Measurements from ENCODE around the gene LINC00632. TPM values are rescaled to one million over a fixed set of nuclear protein-coding genes. Genes with fewer than 3 reads are reported as not detected.
A peak's percentile ranks its signal among the peaks of the same experiment; 100 is the strongest.

LINC00632 gene
- total and polyA plus RNA-seq, 5 experiments from 2014 or later = 0.31 TPM; not detected in 4

GRCh38 chrX:140776320-140776719, 66.8 kb downstream of the LINC00632 start:
- H3K4me3 Mint-ChIP-seq = no peak overlapping the region
- ATAC-seq = no peak

GRCh38 chrX:140794642-140795041, 85.1 kb downstream of the LINC00632 start:
- H3K27ac Mint-ChIP-seq = no peak overlapping the region
- H3K9me3 Mint-ChIP-seq = no peaks in the 10 kb centered on the region
- DNase-seq (no peak), ATAC-seq (no peak)
- no peaks in the 10 kb centered on the region for H3K27me3 Mint-ChIP-seq
- H3K4me3 Mint-ChIP-seq = no peak overlapping the region
- POLR2A ChIA-PET = no interaction called here
- H3K36me3 Mint-ChIP-seq = no peaks in the 10 kb centered on the region
- no peaks in the 10 kb centered on the region for H3K4me1 Mint-ChIP-seq

More at GRCh38 chrX:140776320-140776719, 66.8 kb downstream of the LINC00632 start:
- no peaks in the 10 kb centered on the region for H3K9me3 Mint-ChIP-seq
- no peak for DNase-seq
- H3K4me1 Mint-ChIP-seq = no peaks in the 10 kb centered on the region
- no peak overlapping the region for H3K27ac Mint-ChIP-seq
- POLR2A ChIA-PET = no interaction called here
- peaks cover 0 to 3% (median 2%) of the 10 kb centered on the region in 5 donors for H3K27me3 Mint-ChIP-seq
- no peaks in the 10 kb centered on the region for H3K36me3 Mint-ChIP-seq

GRCh38 chrX:140799216-140799615, 89.7 kb downstream of the LINC00632 start:
- ATAC-seq = no peak
- Mint-ChIP-seq H3K4me3 (no peak overlapping the region), H3K27me3 (no peaks in the 10 kb centered on the region), H3K27ac (no peak overlapping the region), H3K4me1 (no peaks in the 10 kb centered on the region), H3K36me3 (no peaks in the 10 kb centered on the region), H3K9me3 (no peaks in the 10 kb centered on the region)
- DNase-seq = no peak
- POLR2A ChIA-PET = no interaction called here

GRCh38 chrX:140804292-140804691, 94.7 kb downstream of the LINC00632 start:
- H3K27me3 Mint-ChIP-seq = no peaks in the 10 kb centered on the region
- no peak overlapping the region for H3K4me3 Mint-ChIP-seq
- POLR2A ChIA-PET = no interaction called here
- H3K9me3 Mint-ChIP-seq = peaks cover 0 to 11% (median 4%) of the 10 kb centered on the region in 9 donors
- H3K36me3 Mint-ChIP-seq = peaks cover 0 to 5% (median 0%) of the 10 kb centered on the region in 3 donors
- ATAC-seq (no peak), DNase-seq (no peak)
- H3K27ac Mint-ChIP-seq = no peak overlapping the region
- no peaks in the 10 kb centered on the region for H3K4me1 Mint-ChIP-seq

GRCh38 chrX:140815868-140816267, 106.3 kb downstream of the LINC00632 start:
- H3K4me3 Mint-ChIP-seq = no peak overlapping the region
- peaks cover 0 to 1% (median 0%) of the 10 kb centered on the region in 4 donors for H3K4me1 Mint-ChIP-seq
- ATAC-seq (no peak), DNase-seq (no peak)
- H3K36me3 Mint-ChIP-seq = peaks cover 0 to 22% (median 0%) of the 10 kb centered on the region in 3 donors
- peaks cover 0 to 34% (median 19%) of the 10 kb centered on the region in 9 donors for H3K9me3 Mint-ChIP-seq
- POLR2A ChIA-PET = no interaction called here
- no peak overlapping the region for H3K27ac Mint-ChIP-seq
- H3K27me3 Mint-ChIP-seq = peaks cover 0 to 2% (median 0%) of the 10 kb centered on the region in 5 donors

GRCh38 chrX:140817943-140818342, 108.4 kb downstream of the LINC00632 start:
- Mint-ChIP-seq H3K9me3 (peaks cover 0 to 14% (median 7%) of the 10 kb centered on the region in 9 donors), H3K36me3 (peaks cover 0 to 9% (median 0%) of the 10 kb centered on the region in 3 donors), H3K4me3 (no peak overlapping the region), H3K27me3 (peaks cover 0 to 2% (median 0%) of the 10 kb centered on the region in 5 donors), H3K27ac (no peak overlapping the region), H3K4me1 (peaks cover 0 to 6% (median 3%) of the 10 kb centered on the region in 4 donors)
- ATAC-seq = no peak
- POLR2A ChIA-PET = no interaction called here
- DNase-seq = peak in 1 of 10 donors; percentile 0

GRCh38 chrX:140821280-140821679, 111.7 kb downstream of the LINC00632 start:
- POLR2A ChIA-PET = no interaction called here
- DNase-seq (no peak), ATAC-seq (no peak)
- Mint-ChIP-seq H3K36me3 (no peaks in the 10 kb centered on the region), H3K4me1 (peaks cover 0 to 9% (median 4%) of the 10 kb centered on the region in 4 donors), H3K4me3 (no peak overlapping the region), H3K27me3 (peaks cover 0 to 2% (median 0%) of the 10 kb centered on the region in 5 donors), H3K9me3 (no peaks in the 10 kb centered on the region), H3K27ac (no peak overlapping the region)

- ATAC-seq (no peak), DNase-seq (no peak)
- Mint-ChIP-seq H3K36me3 (no peaks in the 10 kb centered on the region), H3K9me3 (no peaks in the 10 kb centered on the region), H3K27ac (no peak overlapping the region), H3K27me3 (peaks cover 0 to under 1% (median 0%) of the 10 kb centered on the region in 5 donors), H3K4me1 (peaks cover 0 to 9% (median 4%) of the 10 kb centered on the region in 4 donors), H3K4me3 (no peak overlapping the region)
- POLR2A ChIA-PET = no interaction called here
Observed at GRCh38 chrX:140822184-140822583, 112.6 kb downstream of the LINC00632 start.

GRCh38 chrX:140822861-140823260, 113.3 kb downstream of the LINC00632 start:
- Mint-ChIP-seq H3K27me3 (no peaks in the 10 kb centered on the region), H3K9me3 (no peaks in the 10 kb centered on the region), H3K27ac (peak overlapping the region in 1 of 10 donors; percentile 42), H3K36me3 (no peaks in the 10 kb centered on the region), H3K4me3 (no peak overlapping the region), H3K4me1 (peaks cover 0 to 9% (median 4%) of the 10 kb centered on the region in 4 donors)
- ATAC-seq = no peak
- POLR2A ChIA-PET = no interaction called here
- no peak for DNase-seq

- peaks cover 0 to 1% (median 0%) of the 10 kb centered on the region in 5 donors for H3K27me3 Mint-ChIP-seq
- DNase-seq (no peak), ATAC-seq (no peak)
- POLR2A ChIA-PET = no interaction called here
- H3K36me3 Mint-ChIP-seq = no peaks in the 10 kb centered on the region
- no peak overlapping the region for H3K4me3 Mint-ChIP-seq
- H3K27ac Mint-ChIP-seq = no peak overlapping the region
- H3K9me3 Mint-ChIP-seq = no peaks in the 10 kb centered on the region
- H3K4me1 Mint-ChIP-seq = no peaks in the 10 kb centered on the region
Observed at GRCh38 chrX:140836874-140837273, 127.3 kb downstream of the LINC00632 start.

Other genes starting within 250 kb of the LINC00632 start
- not detected for gene SOX3, start 204.7 kb upstream of the LINC00632 start, total RNA-seq
- not detected for gene SOX3, start 204.7 kb upstream of the LINC00632 start, polyA plus RNA-seq